Retinal pigment epithelial cell (primary cell): ENCODE measurements around the gene SREBF1.

ENCODE experiments used
- DNase-seq: peaks from one replicate; pipeline ENCODE4 v3.0.0-alpha.2; 2010; ENCODE audit warnings: low read depth
- H3K4me3 ChIP-seq: 2 replicates; pipeline ENCODE4 v1.5.1; 2011; ENCODE audit warnings: mild to moderate bottlenecking, low read length, control low read depth, moderate library complexity
- TF ChIP-seq, protein P1 (sequence below): conservative IDR thresholded peaks from 2 replicates; pipeline ENCODE4 v1.5.1; 2011; ENCODE audit warnings: low read depth, low read length, control low read depth, inconsistent platforms

Gene SREBF1

DNA sequence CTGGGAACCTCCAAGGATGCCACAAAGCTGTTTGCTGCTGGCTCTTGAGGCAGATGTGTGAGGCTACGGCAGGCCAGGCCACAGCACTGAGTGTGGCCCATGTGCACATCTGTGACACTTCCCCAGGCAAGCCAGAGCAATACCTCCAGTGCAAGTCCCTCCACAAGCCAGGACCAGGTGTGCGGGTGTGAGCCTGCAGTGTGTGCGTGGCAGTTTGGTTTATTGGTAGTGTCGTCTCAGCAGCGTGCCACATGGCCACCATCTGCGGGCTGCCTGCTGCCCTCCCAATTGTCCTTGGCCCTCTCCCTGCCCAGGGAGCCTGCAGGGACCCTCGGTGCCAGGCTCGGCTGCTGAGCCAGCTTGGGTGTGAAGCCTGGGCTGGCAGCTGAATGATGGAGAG is 9.9 kb upstream of the SREBF1 start:
- TF ChIP-seq, protein P1, sequence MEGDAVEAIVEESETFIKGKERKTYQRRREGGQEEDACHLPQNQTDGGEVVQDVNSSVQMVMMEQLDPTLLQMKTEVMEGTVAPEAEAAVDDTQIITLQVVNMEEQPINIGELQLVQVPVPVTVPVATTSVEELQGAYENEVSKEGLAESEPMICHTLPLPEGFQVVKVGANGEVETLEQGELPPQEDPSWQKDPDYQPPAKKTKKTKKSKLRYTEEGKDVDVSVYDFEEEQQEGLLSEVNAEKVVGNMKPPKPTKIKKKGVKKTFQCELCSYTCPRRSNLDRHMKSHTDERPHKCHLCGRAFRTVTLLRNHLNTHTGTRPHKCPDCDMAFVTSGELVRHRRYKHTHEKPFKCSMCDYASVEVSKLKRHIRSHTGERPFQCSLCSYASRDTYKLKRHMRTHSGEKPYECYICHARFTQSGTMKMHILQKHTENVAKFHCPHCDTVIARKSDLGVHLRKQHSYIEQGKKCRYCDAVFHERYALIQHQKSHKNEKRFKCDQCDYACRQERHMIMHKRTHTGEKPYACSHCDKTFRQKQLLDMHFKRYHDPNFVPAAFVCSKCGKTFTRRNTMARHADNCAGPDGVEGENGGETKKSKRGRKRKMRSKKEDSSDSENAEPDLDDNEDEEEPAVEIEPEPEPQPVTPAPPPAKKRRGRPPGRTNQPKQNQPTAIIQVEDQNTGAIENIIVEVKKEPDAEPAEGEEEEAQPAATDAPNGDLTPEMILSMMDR, result no peak
- DNase-seq, result no peak
- H3K4me3 ChIP-seq, result no peak overlapping the region

DNA sequence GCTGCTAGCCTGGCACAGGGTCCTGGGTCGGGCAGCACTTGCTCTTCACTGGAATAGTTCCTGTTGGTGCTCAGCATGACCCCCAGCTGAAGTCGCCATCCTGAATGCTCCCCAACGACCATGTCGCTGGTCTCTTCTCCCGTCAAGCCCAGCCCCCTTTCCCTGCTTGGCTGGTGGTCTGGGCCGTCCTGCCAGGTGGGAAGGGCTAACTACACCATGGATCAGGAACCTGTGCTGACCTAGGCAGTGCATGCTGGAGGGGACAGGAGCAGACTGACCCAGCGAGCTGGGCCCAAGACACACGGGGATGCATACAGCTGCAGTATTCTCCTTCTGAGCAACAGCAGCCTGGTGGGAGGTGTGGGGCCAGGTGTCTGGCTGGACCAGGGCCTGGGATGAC is 9.2 kb upstream of the SREBF1 start:
- no peak overlapping the region for H3K4me3 ChIP-seq
- no peak for DNase-seq
- TF ChIP-seq, protein P1, result no peak

DNA sequence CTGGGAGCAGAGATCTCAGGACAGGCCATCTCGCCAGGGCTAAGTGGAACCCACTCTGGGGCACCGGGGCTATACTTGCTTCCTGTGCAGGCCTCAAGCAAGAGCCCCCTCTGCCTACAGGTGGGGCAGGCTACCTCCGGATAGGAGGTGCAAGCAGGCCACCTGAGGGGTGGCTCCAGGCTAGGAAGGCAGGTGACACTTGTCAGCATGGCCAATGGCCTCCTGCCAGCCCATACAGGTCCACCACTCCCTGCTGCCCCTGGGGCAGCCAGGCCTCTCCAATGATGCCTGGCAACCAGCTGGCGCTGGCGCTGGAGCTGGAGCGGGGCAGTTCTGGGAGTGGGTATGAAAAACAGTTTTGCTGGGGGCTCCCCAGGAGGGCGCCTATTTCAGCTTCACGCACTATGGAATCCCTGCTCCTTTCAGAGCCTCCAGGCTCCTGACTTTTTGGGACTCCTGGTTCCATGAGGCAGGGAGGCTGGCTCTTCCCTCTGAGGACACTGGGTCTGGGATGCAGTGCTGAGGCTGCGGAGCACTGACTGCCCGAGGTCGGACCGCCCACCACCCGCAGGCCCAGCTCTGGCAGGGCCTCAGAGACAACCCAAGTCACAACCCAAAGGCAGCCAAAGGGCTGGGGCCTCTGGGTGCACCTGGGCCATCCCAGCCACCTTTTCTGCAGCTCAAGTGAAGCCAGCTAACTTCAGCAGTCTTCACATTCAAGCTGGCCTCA is 8.4 kb upstream of the SREBF1 start:
- TF ChIP-seq, protein P1, result no peak
- DNase-seq, result no peak
- no peak overlapping the region for H3K4me3 ChIP-seq

DNA sequence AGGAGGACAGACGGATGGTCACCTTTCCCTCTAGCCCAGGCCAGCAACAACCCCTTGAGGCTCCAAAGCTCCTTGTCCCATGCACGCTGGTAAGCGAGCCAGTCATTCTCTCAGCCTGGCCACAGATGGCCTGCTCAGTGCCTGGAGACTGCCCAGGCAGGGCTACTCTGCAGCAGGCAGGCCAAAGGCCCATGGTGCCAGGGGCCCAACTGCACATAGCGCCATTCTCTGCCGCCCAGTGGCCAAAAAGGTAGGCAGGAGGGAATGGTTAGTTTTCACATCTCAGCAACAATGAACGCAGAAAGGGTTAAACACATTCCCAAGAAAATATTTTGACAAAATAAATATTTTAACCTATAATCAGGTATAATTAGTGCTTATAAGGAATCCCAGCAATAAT is 7.7 kb upstream of the SREBF1 start:
- no peak for DNase-seq
- TF ChIP-seq, protein P1, result no peak
- no peak overlapping the region for H3K4me3 ChIP-seq

DNA sequence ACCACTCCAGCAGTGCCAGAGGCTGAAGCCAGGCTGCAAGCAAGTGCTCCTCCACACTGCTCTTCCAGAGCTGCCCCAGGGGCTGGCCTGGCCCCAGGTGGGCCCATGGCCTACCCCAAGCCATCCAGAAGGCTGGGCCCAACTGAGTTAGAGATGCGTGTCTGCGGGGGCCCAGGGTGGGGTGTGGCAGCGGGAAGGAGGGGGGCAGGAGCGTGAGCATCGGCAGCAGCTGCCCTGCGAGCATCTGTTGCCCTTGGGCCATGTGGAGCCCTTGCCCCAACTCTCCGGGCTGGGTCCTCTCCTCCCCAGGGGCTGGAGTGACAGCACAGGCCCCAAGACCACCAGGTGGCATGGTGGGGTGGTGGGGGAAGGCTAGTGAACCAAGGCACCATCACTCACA is 7.3 kb upstream of the SREBF1 start:
- no peak overlapping the region for H3K4me3 ChIP-seq
- TF ChIP-seq, protein P1, result no peak
- DNase-seq, result no peak

DNA sequence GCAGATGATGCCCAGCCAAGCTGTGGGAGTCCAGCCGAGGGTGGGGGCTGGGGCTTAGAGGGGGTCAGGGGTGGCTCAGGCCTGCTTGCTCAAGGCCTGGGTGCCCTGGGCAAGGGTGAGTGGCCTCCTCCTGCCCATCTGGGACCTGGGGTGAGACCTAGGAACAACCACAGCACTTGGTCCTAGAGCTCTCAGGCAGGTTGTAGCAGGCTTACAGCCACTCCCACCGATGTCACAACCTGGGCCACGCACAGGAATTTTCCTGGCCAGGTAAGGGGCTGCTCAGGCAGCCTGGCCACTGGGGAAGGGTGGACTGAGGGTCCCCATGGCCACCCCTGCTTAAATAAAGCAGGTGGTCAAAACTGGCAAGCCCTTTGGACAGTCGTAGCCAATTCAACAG is 6.3 kb upstream of the SREBF1 start:
- no peak overlapping the region for H3K4me3 ChIP-seq
- DNase-seq, result no peak
- TF ChIP-seq, protein P1, result no peak

DNA sequence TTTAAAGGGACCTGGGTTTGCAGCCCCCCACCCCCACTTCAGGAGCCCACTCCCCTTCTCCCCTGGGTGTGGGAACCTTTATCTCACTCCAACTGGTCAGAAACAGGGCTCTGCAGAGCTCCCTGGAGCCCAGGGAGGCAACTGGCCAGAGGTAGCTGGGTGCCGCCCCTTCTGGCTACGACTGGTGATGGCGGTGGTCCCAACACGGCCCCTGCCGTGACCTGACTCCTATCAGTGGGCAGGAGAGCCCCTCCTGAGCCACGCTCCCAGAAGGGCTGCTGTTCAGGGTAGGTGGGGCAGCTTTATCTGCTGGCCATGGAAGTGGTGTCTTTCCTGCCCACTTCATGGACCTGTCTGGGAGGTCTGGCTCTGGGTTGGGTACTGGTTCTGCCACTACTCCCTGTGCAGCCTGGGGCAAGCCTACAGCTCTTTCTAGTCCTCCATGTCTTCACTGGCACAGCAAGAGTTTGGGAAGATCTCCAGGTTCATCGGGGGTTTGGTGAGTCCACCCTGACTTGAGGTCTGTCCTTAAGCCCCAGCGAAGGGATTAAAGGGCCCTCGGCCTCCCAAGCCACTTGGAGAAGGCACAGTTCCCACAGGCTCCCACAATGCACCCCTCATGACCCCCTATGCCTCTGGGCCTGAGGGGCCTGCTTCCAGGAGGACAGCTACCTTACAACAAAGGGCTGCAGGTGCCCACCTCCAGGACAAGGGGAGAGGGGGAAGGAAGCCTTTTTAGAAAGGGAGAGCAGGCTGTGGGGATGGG is 5.5 kb upstream of the SREBF1 start:
- DNase-seq, result no peak
- TF ChIP-seq, protein P1, result no peak
- H3K4me3 ChIP-seq, result no peak overlapping the region
